ENCODE results near the gene LRRN2.

- TF ChIP-seq, protein P1, sequence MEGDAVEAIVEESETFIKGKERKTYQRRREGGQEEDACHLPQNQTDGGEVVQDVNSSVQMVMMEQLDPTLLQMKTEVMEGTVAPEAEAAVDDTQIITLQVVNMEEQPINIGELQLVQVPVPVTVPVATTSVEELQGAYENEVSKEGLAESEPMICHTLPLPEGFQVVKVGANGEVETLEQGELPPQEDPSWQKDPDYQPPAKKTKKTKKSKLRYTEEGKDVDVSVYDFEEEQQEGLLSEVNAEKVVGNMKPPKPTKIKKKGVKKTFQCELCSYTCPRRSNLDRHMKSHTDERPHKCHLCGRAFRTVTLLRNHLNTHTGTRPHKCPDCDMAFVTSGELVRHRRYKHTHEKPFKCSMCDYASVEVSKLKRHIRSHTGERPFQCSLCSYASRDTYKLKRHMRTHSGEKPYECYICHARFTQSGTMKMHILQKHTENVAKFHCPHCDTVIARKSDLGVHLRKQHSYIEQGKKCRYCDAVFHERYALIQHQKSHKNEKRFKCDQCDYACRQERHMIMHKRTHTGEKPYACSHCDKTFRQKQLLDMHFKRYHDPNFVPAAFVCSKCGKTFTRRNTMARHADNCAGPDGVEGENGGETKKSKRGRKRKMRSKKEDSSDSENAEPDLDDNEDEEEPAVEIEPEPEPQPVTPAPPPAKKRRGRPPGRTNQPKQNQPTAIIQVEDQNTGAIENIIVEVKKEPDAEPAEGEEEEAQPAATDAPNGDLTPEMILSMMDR (conservative IDR thresholded peaks at IDR 0.05 in 1 of 2, IDR thresholded peaks at IDR 0.05 in 1 of 2; ENCODE audit: low read depth in 1 of 2, low read length in 2 of 2), result no peak
- TF ChIP-seq EZH2 (IDR thresholded peaks at IDR 0.05; ENCODE audit: low read length, missing control alignments), result no peak
These were observed 60.8 kb downstream of the LRRN2 start for GRCh38 chr1:204624631-204625216.
